ENCODE data around the gene TRAPPC2L. TPM values are rescaled to one million over a fixed set of nuclear protein-coding genes. Genes with fewer than 3 reads are reported as not detected.

TRAPPC2L gene
- 38.4 TPM for total RNA-seq

GRCh38 chr16:88856828-88857727 is at the start of gene TRAPPC2L, which contains the start of gene GALNS:
TRAPPC2L (plus strand) TSS chr16:88857127; CDS start chr16:88857151, 24 bp downstream.
GALNS (minus strand) TSS chr16:88856947; CDS start chr16:88856877, 70 bp downstream.

GRCh38 chr16:88811769-88812512 is 45.0 kb upstream of the TRAPPC2L start, which contains the start of gene APRT:
APRT (minus strand) TSS chr16:88811928; CDS start chr16:88811899, 29 bp downstream.

GRCh38 chr16:88866151-88866920 is 9.4 kb downstream of the TRAPPC2L start, which contains the start of gene PABPN1L:
PABPN1L (minus strand) TSS chr16:88866660; CDS start chr16:88866606, 54 bp downstream.

Other genes starting within 250 kb of the TRAPPC2L start
- gene IL17C, start 218.6 kb upstream of the TRAPPC2L start, total RNA-seq: 0.35 TPM
- 130 TPM for gene CYBA, start 206.1 kb upstream of the TRAPPC2L start, total RNA-seq
- 31.6 TPM for gene MVD, start 194.0 kb upstream of the TRAPPC2L start, total RNA-seq
- gene SNAI3, start 170.6 kb upstream of the TRAPPC2L start, total RNA-seq: 8.2 TPM
- 26.6 TPM for gene RNF166, start 150.7 kb upstream of the TRAPPC2L start, total RNA-seq
- 12.0 TPM for gene CTU2, start 150.6 kb upstream of the TRAPPC2L start, total RNA-seq
- gene PIEZO1, start 71.9 kb upstream of the TRAPPC2L start, total RNA-seq: 117 TPM
- 19.7 TPM for gene CDT1, start 53.3 kb upstream of the TRAPPC2L start, total RNA-seq
- 65.5 TPM for gene APRT, start 45.2 kb upstream of the TRAPPC2L start, total RNA-seq
- 25.5 TPM for gene GALNS, start 180 bp upstream of the TRAPPC2L start, total RNA-seq
- not detected for gene PABPN1L, start 9.5 kb downstream of the TRAPPC2L start, total RNA-seq
- 4.4 TPM for gene CBFA2T3, start 120.1 kb downstream of the TRAPPC2L start, total RNA-seq
- 36.1 TPM for gene ACSF3, start 236.7 kb downstream of the TRAPPC2L start, total RNA-seq

Measured in metanephros (tissue), 1 donor.